ENCODE results near the gene MIB2.

Gene MIB2

DNA sequence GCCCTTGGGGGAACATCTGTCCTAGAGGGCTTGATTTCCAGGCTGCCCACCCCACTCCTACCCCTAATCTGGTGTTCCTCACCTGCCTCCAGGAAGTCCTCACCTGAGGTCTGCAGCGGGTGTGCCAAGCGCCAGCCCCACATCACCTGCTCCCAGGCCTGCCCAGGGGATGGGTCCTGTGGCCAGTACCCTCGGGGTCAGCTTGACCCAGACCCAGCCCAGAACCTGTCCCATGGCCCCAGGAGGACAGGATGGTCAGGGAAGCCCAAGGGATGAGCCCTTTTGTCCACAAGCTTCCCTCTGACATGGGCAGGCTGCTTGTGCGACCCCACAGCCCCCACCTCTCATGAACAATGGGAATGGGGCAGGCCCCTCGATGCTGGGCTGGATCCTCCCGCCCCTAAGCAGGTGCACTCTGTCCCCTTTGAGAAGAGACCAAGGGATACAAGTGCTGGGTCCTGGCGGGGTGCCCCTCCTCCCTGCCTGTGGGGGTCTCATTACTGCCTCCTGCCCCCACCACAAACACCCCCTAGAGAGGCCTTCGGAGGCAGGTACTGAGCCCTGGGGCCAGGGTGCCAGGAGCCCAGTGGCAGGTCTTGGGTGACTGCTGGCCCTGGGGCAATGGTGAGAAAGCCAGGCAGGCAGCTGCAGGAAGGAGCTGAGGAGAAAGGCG, 3.2 kb downstream of the MIB2 start:
- DNase-seq (ENCODE audit: low read depth): no peak
- H3K4me3 ChIP-seq (ENCODE audit: low read depth, low read length): no peak overlapping the region
- in situ Hi-C loops (cut with HindIII; ENCODE audit: low sequenced_read_pairs): no loop called here
- TF ChIP-seq, protein P1, sequence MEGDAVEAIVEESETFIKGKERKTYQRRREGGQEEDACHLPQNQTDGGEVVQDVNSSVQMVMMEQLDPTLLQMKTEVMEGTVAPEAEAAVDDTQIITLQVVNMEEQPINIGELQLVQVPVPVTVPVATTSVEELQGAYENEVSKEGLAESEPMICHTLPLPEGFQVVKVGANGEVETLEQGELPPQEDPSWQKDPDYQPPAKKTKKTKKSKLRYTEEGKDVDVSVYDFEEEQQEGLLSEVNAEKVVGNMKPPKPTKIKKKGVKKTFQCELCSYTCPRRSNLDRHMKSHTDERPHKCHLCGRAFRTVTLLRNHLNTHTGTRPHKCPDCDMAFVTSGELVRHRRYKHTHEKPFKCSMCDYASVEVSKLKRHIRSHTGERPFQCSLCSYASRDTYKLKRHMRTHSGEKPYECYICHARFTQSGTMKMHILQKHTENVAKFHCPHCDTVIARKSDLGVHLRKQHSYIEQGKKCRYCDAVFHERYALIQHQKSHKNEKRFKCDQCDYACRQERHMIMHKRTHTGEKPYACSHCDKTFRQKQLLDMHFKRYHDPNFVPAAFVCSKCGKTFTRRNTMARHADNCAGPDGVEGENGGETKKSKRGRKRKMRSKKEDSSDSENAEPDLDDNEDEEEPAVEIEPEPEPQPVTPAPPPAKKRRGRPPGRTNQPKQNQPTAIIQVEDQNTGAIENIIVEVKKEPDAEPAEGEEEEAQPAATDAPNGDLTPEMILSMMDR (IDR thresholded peaks at IDR 0.05; ENCODE audit: low read depth, low read length, missing control alignments): no peak

DNA sequence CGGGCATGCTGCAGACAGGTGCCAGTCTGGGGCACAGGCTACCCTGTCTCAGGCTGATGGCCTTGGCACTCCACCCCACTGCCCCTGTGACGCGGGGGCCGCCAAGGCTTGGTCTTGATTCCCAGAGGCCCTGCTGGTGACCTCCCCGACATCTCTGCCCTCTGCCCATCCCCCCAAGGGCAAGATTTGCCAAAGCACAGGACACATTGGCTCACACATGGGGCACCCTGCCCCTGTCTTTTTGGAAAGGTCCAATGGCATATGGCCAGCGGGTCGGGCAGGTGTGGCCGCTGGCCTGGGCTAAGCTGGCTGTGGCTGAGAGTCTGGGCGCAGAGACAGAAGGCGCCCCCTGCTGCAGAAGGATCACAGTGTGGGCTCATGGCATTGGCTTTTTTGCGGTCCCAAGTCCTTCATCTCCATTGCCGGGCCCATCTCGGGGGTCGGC, 4.6 kb downstream of the MIB2 start:
- in situ Hi-C loops (cut with HindIII; ENCODE audit: low sequenced_read_pairs): no loop called here
- TF ChIP-seq, protein P1 (IDR thresholded peaks at IDR 0.05; ENCODE audit: low read depth, low read length, missing control alignments): no peak
- DNase-seq (ENCODE audit: low read depth): no peak
- no peak overlapping the region for H3K4me3 ChIP-seq (ENCODE audit: low read depth, low read length)

DNA sequence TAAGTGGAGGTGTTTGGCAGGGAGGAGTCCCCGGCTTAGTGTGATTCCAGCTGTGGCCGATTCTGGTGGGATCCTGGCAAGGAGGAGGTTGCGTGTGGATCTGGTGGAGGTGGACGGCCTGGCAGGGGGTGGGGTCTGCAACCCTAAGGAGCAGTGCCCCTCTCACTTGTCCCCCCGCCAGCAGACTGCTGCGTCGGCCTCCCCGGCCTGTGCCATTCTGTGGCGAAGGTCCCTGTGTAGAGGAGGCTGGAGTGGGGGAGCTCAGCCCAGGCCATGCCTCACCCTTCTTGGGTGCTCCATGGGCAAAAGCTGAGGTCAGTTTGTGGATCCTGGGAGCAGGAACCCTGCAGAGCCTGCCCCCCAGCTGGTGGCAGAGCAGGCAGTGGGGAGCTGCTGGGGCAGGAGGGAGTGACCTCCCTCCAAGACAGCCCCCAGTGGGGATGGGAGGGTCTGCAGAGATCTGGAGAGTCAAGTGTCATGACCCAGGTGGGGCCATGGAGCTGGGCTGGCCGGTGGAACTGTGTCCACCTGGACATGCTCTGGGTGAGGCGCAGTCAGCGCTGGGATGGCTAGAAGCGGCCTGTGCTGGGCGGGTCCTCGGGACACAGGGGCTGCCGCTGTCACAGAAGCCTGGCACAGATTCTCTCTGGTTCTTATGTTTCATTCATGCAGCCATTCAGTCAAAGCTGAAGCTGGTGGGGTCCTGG, 5.3 kb downstream of the MIB2 start:
- TF ChIP-seq, protein P1 (IDR thresholded peaks at IDR 0.05; ENCODE audit: low read depth, low read length, missing control alignments): no peak
- in situ Hi-C loops (cut with HindIII; ENCODE audit: low sequenced_read_pairs): no loop called here
- no peak overlapping the region for H3K4me3 ChIP-seq (ENCODE audit: low read depth, low read length)
- DNase-seq (ENCODE audit: low read depth): no peak

DNA sequence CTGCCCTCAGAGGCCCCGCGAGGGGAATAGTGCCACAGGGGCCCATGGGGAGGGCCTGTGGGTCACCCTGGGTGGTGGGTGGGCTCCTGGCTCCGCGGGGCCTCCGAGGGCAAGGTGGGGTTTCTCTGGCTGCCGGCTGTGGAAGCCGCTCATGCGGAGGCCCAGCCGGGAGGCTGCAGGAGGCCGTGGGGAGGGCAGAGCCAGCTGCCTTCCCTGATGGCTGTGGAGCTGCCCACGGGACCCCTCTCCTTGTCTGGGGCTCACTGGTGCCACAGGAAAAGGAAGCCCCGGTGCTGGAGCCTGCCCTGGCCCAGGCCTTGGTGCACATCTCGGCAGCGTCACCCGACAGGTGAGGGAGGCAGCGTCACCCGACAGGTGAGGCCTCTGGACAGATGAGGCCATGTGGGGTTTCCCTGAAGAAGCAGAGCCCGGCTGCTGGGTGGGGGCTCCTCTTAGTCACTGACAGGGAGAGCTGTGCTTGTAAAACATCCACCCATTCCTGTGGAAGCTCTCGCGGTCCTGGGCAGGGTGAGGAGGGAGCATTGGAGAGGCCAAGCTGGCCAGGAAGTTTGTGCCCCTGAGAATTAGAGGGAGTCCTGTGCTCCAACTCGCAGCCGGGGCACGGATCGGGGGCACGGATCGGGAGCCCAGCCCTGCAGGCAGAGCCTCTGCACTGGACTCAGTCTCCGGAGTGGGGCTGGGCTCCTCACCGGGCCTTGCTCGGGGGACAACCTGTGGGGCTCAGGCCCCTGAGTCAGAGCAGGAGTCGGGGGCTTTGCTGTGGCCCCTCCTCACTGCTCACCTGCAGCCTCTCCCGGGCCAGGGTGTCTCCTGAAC, 6.1 kb downstream of the MIB2 start:
- no peak overlapping the region for H3K4me3 ChIP-seq (ENCODE audit: low read depth, low read length)
- TF ChIP-seq, protein P1 (IDR thresholded peaks at IDR 0.05; ENCODE audit: low read depth, low read length, missing control alignments): no peak
- no peak for DNase-seq (ENCODE audit: low read depth)
- in situ Hi-C loops (cut with HindIII; ENCODE audit: low sequenced_read_pairs): no loop called here

DNA sequence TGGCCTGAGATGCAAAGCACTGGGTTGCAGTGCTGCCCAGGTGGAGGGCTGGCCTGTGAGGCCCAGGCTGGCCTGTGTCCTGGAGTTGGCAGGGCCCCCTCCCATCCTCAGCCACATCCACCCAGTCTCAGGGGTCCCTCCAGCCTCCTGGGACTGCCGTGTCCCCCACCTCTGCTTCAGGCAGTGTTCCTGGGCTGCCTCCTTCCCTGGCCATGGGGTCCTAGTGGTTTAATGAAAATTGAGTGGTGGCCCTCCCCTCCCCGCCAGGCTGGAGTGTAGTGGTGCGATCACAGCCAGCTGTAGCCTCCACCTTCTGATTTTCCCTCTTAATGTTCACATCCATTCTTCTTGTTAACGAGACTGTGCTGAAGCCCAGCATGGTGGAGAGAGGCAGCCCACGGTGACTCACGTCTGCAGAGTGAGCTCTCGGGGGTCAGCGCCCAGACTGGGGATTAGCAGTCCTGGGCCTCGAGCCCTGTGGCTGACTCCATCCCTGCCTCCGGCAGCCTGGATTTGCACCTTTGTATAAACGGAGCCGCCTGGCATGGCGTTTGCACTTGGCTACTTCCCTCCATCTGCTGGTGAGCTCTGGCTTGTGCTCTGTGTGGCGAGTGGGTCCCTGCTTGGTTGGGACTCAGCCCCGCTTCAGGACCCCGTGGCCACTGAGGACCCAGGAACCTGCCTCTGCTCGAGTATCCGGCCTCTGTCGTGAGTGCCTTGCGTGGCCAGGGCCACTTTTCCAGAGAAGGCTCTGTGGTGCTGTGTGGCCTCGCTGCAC, 6.9 kb downstream of the MIB2 start:
- TF ChIP-seq, protein P1 (IDR thresholded peaks at IDR 0.05; ENCODE audit: low read depth, low read length, missing control alignments): no peak
- no peak overlapping the region for H3K4me3 ChIP-seq (ENCODE audit: low read depth, low read length)
- peak; percentile 32 for DNase-seq (ENCODE audit: low read depth)
- in situ Hi-C loops (cut with HindIII; ENCODE audit: low sequenced_read_pairs): no loop called here

DNA sequence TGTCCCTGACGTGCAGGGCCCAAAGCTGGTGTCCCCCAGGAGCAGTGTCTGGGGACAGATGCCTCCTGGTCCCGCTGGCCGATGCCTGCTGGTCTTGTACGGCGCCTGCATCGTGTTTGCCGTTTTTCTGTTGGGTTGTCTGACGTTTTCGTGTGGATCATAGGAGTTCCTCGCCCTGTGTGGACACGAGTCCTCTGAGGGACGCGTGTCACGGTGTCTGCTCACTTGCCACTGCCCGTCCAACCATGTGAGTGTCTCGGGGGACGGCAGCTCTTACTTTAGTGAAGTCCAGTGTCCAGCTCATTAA, 7.4 kb downstream of the MIB2 start:
- no peak for DNase-seq (ENCODE audit: low read depth)
- in situ Hi-C loops (cut with HindIII; ENCODE audit: low sequenced_read_pairs): no loop called here
- no peak overlapping the region for H3K4me3 ChIP-seq (ENCODE audit: low read depth, low read length)
- TF ChIP-seq, protein P1 (IDR thresholded peaks at IDR 0.05; ENCODE audit: low read depth, low read length, missing control alignments): no peak
